Activated CD4-positive, alpha-beta T cell treated with anti-CD3 and anti-CD28 coated beads, Interleukin-2, amount 10 ng/mL, durations not matched to agents 7 days and 5 days (primary cell): ENCODE data around the gene NAGPA. TPM values are rescaled to one million over a fixed set of nuclear protein-coding genes. Genes with fewer than 3 reads are reported as not detected.
"Not testable (repeated sequence)": the region's sequence is repeated elsewhere in the genome, so short reads cannot be mapped to it uniquely, and the experiment has no call there.

Experiments used
- CTCF ChIA-PET: fragments of 350-600 bp; sonication (Branson Sonifier 250); formaldehyde crosslinking; loops from one replicate; lab custom pipeline; 2021; ENCODE audit warnings: antibody characterized with exemption; lab: Charles Lee
- POLR2A ChIA-PET: fragments of 350-600 bp; sonication (Branson Sonifier 250); formaldehyde crosslinking; loops from one replicate; lab custom pipeline; 2021; ENCODE audit warnings: antibody characterized with exemption; lab: Charles Lee
- DNase-seq: peaks from one replicate; pipeline ENCODE4 v3.0.0-alpha.2; 2020
- H3K27ac Mint-ChIP-seq: one replicate; pipeline ENCODE4 v1.8.0; 2021; ENCODE audit warnings: mild to moderate bottlenecking, moderate library complexity, mixed read lengths
- H3K27me3 Mint-ChIP-seq: one replicate; pipeline ENCODE4 v1.8.0; 2021; ENCODE audit warnings: mixed read lengths
- H3K36me3 Mint-ChIP-seq: one replicate; pipeline ENCODE4 v1.8.0; 2021; ENCODE audit warnings: low read depth, mixed read lengths
- H3K4me1 Mint-ChIP-seq: one replicate; pipeline ENCODE4 v1.8.0; 2021; ENCODE audit warnings: mixed read lengths
- H3K4me3 Mint-ChIP-seq: one replicate; pipeline ENCODE4 v1.8.0; 2021; ENCODE audit warnings: mild to moderate bottlenecking, moderate library complexity, mixed read lengths
- H3K9me3 Mint-ChIP-seq: one replicate; pipeline ENCODE4 v1.8.0; 2021; ENCODE audit warnings: mixed read lengths
- total RNA-seq, 2 experiments: library from RNA; stranded (reverse); gene quantifications; one replicate each; pipeline ENCODE4 v1.2.3, GENCODE V29; 2021

The NAGPA gene
- total RNA-seq, 2 experiments from 2014 or later, result 16.8 to 18.8 TPM

DNA sequence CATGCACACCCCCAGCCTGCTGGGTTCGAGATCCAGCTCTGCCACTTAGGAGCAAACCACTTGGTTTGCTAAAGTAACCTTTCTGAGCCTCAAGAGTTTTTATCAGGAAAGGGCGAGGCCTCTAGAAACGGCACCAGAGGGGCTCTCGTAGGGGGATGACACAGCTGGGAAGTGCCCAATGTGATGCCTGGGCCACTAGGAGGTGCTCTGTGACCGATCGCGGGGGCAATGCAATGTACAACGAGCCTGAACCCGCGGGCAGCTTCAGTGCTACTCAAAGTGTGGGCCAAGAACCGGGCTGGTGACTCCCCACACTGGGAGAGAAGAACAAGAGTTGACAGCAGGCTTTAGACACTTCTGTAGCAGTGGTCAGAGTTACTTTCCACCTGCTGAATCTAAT is 22.6 kb upstream of the NAGPA start:
- Mint-ChIP-seq H3K4me1 (no peaks in the 10 kb centered on the region), H3K27me3 (no peaks in the 10 kb centered on the region), H3K27ac (no peak overlapping the region), H3K36me3 (no peaks in the 10 kb centered on the region), H3K4me3 (no peak overlapping the region), H3K9me3 (no peaks in the 10 kb centered on the region)
- peak; percentile 56 for DNase-seq
- POLR2A ChIA-PET, result no interaction called here
- CTCF ChIA-PET, result no interaction called here

GRCh38 chr16:5054876-5055865 is 21.4 kb upstream of the NAGPA start:
- ChIA-PET POLR2A (no interaction called here), CTCF (interaction anchor here (0.6 to 2.2 kb wide), 3 partner anchors 10 to 61 kb away, joined by 3 to 6 read pairs (median 3); no protein-coding TSS in a partner anchor)
- DNase-seq, result no peak
- H3K9me3 Mint-ChIP-seq, result no peaks in the 10 kb centered on the region
- no peaks in the 10 kb centered on the region for H3K36me3 Mint-ChIP-seq
- H3K4me3 Mint-ChIP-seq, result no peak overlapping the region
- H3K27ac Mint-ChIP-seq, result no peak overlapping the region
- no peaks in the 10 kb centered on the region for H3K4me1 Mint-ChIP-seq
- no peaks in the 10 kb centered on the region for H3K27me3 Mint-ChIP-seq

GRCh38 chr16:5046914-5047313 is 13.2 kb upstream of the NAGPA start:
- H3K36me3 Mint-ChIP-seq, result no peaks in the 10 kb centered on the region
- no peak overlapping the region for H3K4me3 Mint-ChIP-seq
- no peak overlapping the region for H3K27ac Mint-ChIP-seq
- ChIA-PET POLR2A (no interaction called here), CTCF (interaction anchor here (0.7 kb wide), 1 partner anchor 399 kb away, joined by 5 read pairs; no protein-coding TSS in a partner anchor)
- H3K9me3 Mint-ChIP-seq, result no peaks in the 10 kb centered on the region
- no peaks in the 10 kb centered on the region for H3K4me1 Mint-ChIP-seq
- peaks cover 6% of the 10 kb centered on the region for H3K27me3 Mint-ChIP-seq
- no peak for DNase-seq

GRCh38 chr16:5045499-5046115 is 11.9 kb upstream of the NAGPA start:
- POLR2A ChIA-PET, result no interaction called here
- CTCF ChIA-PET, result interaction anchor here (1.8 kb wide), 1 partner anchor 9 kb away, joined by 6 read pairs; no protein-coding TSS in a partner anchor
- H3K4me1 Mint-ChIP-seq, result no peaks in the 10 kb centered on the region
- no peaks in the 10 kb centered on the region for H3K36me3 Mint-ChIP-seq
- DNase-seq, result no peak
- H3K9me3 Mint-ChIP-seq, result no peaks in the 10 kb centered on the region
- H3K4me3 Mint-ChIP-seq, result no peak overlapping the region
- no peak overlapping the region for H3K27ac Mint-ChIP-seq
- peaks cover 6% of the 10 kb centered on the region for H3K27me3 Mint-ChIP-seq

DNA sequence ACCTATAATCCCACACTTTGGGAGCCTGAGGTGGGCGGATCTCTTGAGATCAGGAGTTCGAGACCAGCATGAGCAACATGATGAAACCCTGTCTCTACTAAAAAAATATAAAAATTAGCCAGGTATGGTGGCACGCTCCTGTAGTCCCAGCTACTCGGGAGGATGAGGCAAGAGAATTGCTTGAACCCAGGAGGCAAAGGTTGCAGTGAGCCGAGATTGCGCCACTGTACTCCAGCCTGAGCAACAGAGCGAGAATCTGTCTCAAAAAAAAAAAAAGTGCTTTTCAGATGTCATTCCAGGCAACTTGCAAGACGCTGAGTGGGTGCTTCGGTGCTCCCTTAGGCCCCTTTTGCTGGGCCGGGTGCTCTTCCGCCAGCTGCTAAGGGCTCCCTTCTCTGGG is 10.8 kb upstream of the NAGPA start:
- H3K36me3 Mint-ChIP-seq, H3K9me3 Mint-ChIP-seq, H3K4me1 Mint-ChIP-seq, H3K27me3 Mint-ChIP-seq, DNase-seq, H3K27ac Mint-ChIP-seq, H3K4me3 Mint-ChIP-seq, POLR2A ChIA-PET: not testable (repeated sequence)
- CTCF ChIA-PET, result interaction anchor here (1.8 kb wide), 1 partner anchor 10 kb away, joined by 6 read pairs; no protein-coding TSS in a partner anchor

DNA sequence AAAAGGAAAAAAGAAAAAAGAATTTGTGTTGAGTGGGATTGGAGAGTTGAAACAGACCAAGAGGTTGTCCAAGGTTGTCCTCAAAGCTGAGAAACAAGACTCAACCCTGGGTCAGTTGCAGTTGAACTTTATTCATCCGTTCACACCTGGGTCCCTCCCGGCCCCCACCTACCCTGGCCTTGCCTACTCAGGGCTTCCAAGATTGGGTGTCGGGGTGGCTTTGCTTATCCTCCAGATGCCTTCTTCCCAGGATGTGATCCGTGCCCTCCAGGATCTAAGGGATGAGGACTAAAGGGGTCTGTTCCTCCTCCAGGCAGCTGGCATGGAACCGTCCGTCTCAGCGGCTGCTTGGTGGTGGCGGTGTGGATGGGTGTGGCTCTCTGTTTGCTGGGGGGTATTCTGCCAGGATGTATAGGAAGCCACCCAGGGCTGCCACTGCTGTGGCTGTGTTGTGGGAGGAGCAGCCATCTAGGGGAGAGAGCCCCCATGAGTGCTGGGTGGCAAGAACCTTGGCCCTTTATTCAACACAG is 10.3 kb upstream of the NAGPA start:
- no peaks in the 10 kb centered on the region for H3K9me3 Mint-ChIP-seq
- peaks cover 2% of the 10 kb centered on the region for H3K27me3 Mint-ChIP-seq
- CTCF ChIA-PET, result no interaction called here
- no peak overlapping the region for H3K4me3 Mint-ChIP-seq
- H3K4me1 Mint-ChIP-seq, result no peaks in the 10 kb centered on the region
- no peak for DNase-seq
- no peak overlapping the region for H3K27ac Mint-ChIP-seq
- no peaks in the 10 kb centered on the region for H3K36me3 Mint-ChIP-seq
- POLR2A ChIA-PET, result no interaction called here

DNA sequence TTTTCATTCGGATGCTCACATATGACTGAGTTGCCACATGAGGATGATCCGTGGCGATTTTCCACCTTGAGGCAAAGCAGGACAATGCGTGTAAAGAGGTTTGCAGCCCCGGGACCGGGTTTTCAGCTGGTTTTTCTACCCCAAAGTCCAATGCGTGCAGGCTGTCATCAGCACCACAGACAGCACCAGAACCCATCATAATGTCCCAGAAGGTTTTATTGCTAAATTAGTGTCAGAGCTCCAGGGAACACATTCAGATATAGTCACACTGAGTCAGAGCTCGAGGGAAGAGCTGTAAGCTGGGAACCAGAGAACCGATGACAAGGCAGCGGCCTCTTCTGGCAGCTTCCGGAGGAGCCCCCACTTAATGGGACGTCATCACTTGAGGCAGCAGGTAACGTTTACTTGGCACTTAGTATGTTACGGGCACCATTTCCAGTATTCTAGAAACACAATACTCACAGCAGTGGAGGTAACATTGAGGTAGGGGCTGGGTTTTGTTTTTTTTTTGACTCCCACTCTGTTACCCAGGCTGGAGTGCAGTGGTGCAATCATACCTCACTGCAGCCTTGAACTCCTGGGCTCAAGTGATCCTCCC is 8.9 kb upstream of the NAGPA start:
- POLR2A ChIA-PET, result no interaction called here
- Mint-ChIP-seq H3K4me1 (no peaks in the 10 kb centered on the region), H3K9me3 (no peaks in the 10 kb centered on the region), H3K27ac (no peak overlapping the region), H3K27me3 (no peaks in the 10 kb centered on the region), H3K4me3 (no peak overlapping the region), H3K36me3 (no peaks in the 10 kb centered on the region)
- no peak for DNase-seq
- CTCF ChIA-PET, result no interaction called here

DNA sequence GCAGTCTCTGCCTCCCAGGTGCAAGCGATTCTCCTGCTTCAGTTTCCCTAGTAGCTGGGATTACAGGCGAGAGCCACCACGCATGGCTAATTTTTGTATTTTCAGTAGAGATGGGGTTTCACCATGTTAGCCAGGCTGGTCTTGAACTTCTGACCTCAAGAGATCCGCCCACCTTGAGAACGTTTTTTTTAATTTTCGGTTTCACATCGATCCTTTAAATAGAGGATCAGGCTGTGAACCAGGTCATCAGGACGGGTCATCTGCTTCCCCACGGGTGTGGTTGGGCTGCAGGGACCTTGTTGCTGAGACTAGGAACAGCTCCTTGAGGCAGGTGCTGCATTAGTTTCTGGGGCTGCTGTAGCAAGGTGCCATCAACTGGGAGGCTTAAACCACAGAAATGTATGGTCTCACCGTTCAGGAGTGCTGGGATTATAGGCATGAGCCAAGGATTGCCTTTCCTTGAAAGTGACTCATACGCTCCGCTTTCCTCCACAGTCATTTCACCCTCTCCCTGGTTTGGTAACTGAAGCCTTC is 7.9 kb upstream of the NAGPA start:
- CTCF ChIA-PET, result interaction anchor here (1.2 kb wide), 1 partner anchor 13 kb away, joined by 3 read pairs; no protein-coding TSS in a partner anchor
- POLR2A ChIA-PET, result no interaction called here
- Mint-ChIP-seq H3K27me3 (no peaks in the 10 kb centered on the region), H3K4me3 (no peak overlapping the region), H3K27ac (no peak overlapping the region), H3K9me3 (no peaks in the 10 kb centered on the region), H3K4me1 (no peaks in the 10 kb centered on the region), H3K36me3 (no peaks in the 10 kb centered on the region)
- DNase-seq, result no peak

DNA sequence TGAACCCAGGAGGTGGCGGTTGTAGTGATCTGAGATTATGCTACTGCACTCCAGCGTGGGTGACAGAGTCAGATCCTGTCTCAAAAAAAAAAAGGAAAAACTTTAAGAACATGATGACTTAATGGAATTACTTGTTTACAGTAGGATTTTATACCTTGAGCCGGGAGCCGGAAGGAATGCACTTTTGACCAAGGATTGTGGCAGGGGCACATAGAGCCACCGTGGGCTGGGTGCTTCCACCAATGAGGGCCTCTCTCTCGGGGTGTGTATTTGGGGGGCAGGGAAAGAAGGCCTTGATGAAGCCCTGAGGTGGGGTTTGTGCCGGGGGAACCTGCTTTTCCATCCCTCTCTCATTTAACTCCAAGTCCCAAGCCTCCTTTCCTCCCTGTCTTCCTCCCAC is 6.7 kb upstream of the NAGPA start:
- H3K9me3 Mint-ChIP-seq, result no peaks in the 10 kb centered on the region
- no peaks in the 10 kb centered on the region for H3K36me3 Mint-ChIP-seq
- H3K27me3 Mint-ChIP-seq, result no peaks in the 10 kb centered on the region
- H3K4me3 Mint-ChIP-seq, result no peak overlapping the region
- ChIA-PET POLR2A (no interaction called here), CTCF (interaction anchor here (1.2 to 1.5 kb wide), 2 partner anchors 8 to 15 kb away, joined by 3 to 4 read pairs; no protein-coding TSS in a partner anchor)
- DNase-seq, result no peak
- H3K27ac Mint-ChIP-seq, result no peak overlapping the region
- H3K4me1 Mint-ChIP-seq, result no peaks in the 10 kb centered on the region

GRCh38 chr16:5036228-5037156 is 2.8 kb upstream of the NAGPA start:
- ChIA-PET POLR2A (no interaction called here), CTCF (interaction anchor here (1.1 kb wide), 1 partner anchor 9 kb away, joined by 3 read pairs; no protein-coding TSS in a partner anchor)
- no peak for DNase-seq
- Mint-ChIP-seq H3K9me3 (no peaks in the 10 kb centered on the region), H3K27ac (no peak overlapping the region), H3K4me1 (peaks cover 23% of the 10 kb centered on the region), H3K36me3 (no peaks in the 10 kb centered on the region), H3K4me3 (no peak overlapping the region), H3K27me3 (no peaks in the 10 kb centered on the region)

- no peaks in the 10 kb centered on the region for H3K9me3 Mint-ChIP-seq
- ChIA-PET CTCF (no interaction called here), POLR2A (no interaction called here)
- no peaks in the 10 kb centered on the region for H3K36me3 Mint-ChIP-seq
- no peak overlapping the region for H3K4me3 Mint-ChIP-seq
- no peak overlapping the region for H3K27ac Mint-ChIP-seq
- no peaks in the 10 kb centered on the region for H3K27me3 Mint-ChIP-seq
- DNase-seq, result no peak
- H3K4me1 Mint-ChIP-seq, result peaks cover 23% of the 10 kb centered on the region
Measured at GRCh38 chr16:5035909-5036227, 2.1 kb upstream of the NAGPA start.

DNA sequence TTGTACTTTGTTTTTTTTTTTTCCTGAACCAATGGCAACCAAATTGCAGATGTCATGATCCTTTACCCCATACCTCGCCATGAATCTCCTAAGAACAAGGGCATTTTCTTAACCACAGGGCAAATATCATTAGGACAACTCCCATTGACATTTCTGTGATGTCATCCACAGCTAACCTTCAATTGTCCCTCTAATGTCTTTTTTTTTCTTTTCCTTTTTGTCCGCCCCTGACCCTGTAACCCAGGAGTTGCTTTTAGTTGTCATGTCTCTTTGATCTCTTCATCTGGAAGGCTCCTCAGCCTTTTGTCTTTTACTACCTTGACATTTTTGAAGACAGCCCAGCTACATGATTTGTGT is 410 bp upstream of the NAGPA start:
- ChIA-PET POLR2A (interaction anchor here (0.8 kb wide), 1 partner anchor 30 kb away, joined by 3 read pairs; no protein-coding TSS in a partner anchor), CTCF (interaction anchor here (0.7 kb wide), 1 partner anchor 113 kb away, joined by 3 read pairs; no protein-coding TSS in a partner anchor)
- Mint-ChIP-seq H3K27me3 (no peaks in the 10 kb centered on the region), H3K4me3 (peak overlapping the region; percentile 84), H3K36me3 (no peaks in the 10 kb centered on the region), H3K4me1 (peaks cover 23% of the 10 kb centered on the region), H3K27ac (peak overlapping the region; percentile 85), H3K9me3 (no peaks in the 10 kb centered on the region)
- DNase-seq, result no peak
